Activated T-helper 17 cell treated with anti-CD3 and anti-CD28 coated beads, Interleukin-2, amount 50 U/mL, for 72 hours (primary cell): ENCODE data around the gene IRX3. TPM values are rescaled to one million over a fixed set of nuclear protein-coding genes. Genes with fewer than 3 reads are reported as not detected.

Experiments
- ATAC-seq: fragments of 150-1000 bp; cut with Tn5 transposase; replicated peaks from 2 replicates; pipeline ENCODE4 v1.10.0; 2021; ENCODE audit warnings: mild to moderate bottlenecking, moderate library complexity
- H3K27ac Mint-ChIP-seq: one replicate; pipeline ENCODE4 v1.8.0; 2022; ENCODE audit warnings: mixed read lengths
- H3K27me3 Mint-ChIP-seq: one replicate; pipeline ENCODE4 v1.8.0; 2022; ENCODE audit warnings: mixed read lengths
- H3K36me3 Mint-ChIP-seq: one replicate; pipeline ENCODE4 v1.8.0; 2022; ENCODE audit warnings: low read depth, mild to moderate bottlenecking, mixed read lengths
- H3K4me1 Mint-ChIP-seq: one replicate; pipeline ENCODE4 v1.8.0; 2022; ENCODE audit warnings: mixed read lengths
- H3K4me3 Mint-ChIP-seq: one replicate; pipeline ENCODE4 v1.8.0; 2022; ENCODE audit warnings: mild to moderate bottlenecking, mixed read lengths
- H3K9me3 Mint-ChIP-seq: one replicate; pipeline ENCODE4 v1.8.0; 2022; ENCODE audit warnings: mixed read lengths
- total RNA-seq, 2 donors: library from RNA; stranded (reverse); gene quantifications; one replicate each; pipeline ENCODE4 v1.2.3, GENCODE V29; 2022

IRX3 gene
- total RNA-seq, 2 donors from 2014 or later = not detected

GRCh38 chr16:54312502-54312991 is 26.0 kb upstream of the IRX3 start:
- Mint-ChIP-seq H3K27ac (no peak overlapping the region), H3K4me1 (no peaks in the 10 kb centered on the region), H3K27me3 (peaks cover 15% of the 10 kb centered on the region), H3K9me3 (no peaks in the 10 kb centered on the region), H3K36me3 (no peaks in the 10 kb centered on the region), H3K4me3 (no peak overlapping the region)
- ATAC-seq = no peak

- no peaks in the 10 kb centered on the region for H3K9me3 Mint-ChIP-seq
- no peaks in the 10 kb centered on the region for H3K4me1 Mint-ChIP-seq
- no peaks in the 10 kb centered on the region for H3K36me3 Mint-ChIP-seq
- H3K27me3 Mint-ChIP-seq = peaks cover 31% of the 10 kb centered on the region
- no peak overlapping the region for H3K27ac Mint-ChIP-seq
- no peak for ATAC-seq
- no peak overlapping the region for H3K4me3 Mint-ChIP-seq
Measured at GRCh38 chr16:54309341-54309740, 22.8 kb upstream of the IRX3 start.

- Mint-ChIP-seq H3K4me1 (no peaks in the 10 kb centered on the region), H3K27ac (no peak overlapping the region), H3K36me3 (no peaks in the 10 kb centered on the region), H3K9me3 (no peaks in the 10 kb centered on the region), H3K27me3 (peaks cover 25% of the 10 kb centered on the region), H3K4me3 (no peak overlapping the region)
- no peak for ATAC-seq
Measured at GRCh38 chr16:54305080-54305479, 18.5 kb upstream of the IRX3 start.

GRCh38 chr16:54303613-54304012 is 17.0 kb upstream of the IRX3 start:
- Mint-ChIP-seq H3K4me1 (no peaks in the 10 kb centered on the region), H3K4me3 (no peak overlapping the region)

GRCh38 chr16:54297154-54297553 is 10.6 kb upstream of the IRX3 start:
- Mint-ChIP-seq H3K4me3 (no peak overlapping the region), H3K27me3 (peaks cover 22% of the 10 kb centered on the region), H3K36me3 (no peaks in the 10 kb centered on the region), H3K27ac (no peak overlapping the region), H3K9me3 (peaks cover 4% of the 10 kb centered on the region), H3K4me1 (no peaks in the 10 kb centered on the region)
- no peak for ATAC-seq

More at GRCh38 chr16:54303613-54304012, 17.0 kb upstream of the IRX3 start:
- ATAC-seq = no peak
- Mint-ChIP-seq H3K9me3 (no peaks in the 10 kb centered on the region), H3K27me3 (peaks cover 25% of the 10 kb centered on the region), H3K27ac (no peak overlapping the region), H3K36me3 (no peaks in the 10 kb centered on the region)

GRCh38 chr16:54296543-54296942 is 10.0 kb upstream of the IRX3 start:
- no peaks in the 10 kb centered on the region for H3K36me3 Mint-ChIP-seq
- peaks cover 4% of the 10 kb centered on the region for H3K9me3 Mint-ChIP-seq
- no peak overlapping the region for H3K4me3 Mint-ChIP-seq
- no peaks in the 10 kb centered on the region for H3K4me1 Mint-ChIP-seq
- ATAC-seq = no peak
- no peak overlapping the region for H3K27ac Mint-ChIP-seq
- H3K27me3 Mint-ChIP-seq = peaks cover 24% of the 10 kb centered on the region

GRCh38 chr16:54291656-54292487 is 5.3 kb upstream of the IRX3 start:
- Mint-ChIP-seq H3K4me1 (no peaks in the 10 kb centered on the region), H3K36me3 (no peaks in the 10 kb centered on the region), H3K4me3 (no peak overlapping the region), H3K27me3 (peaks cover 45% of the 10 kb centered on the region), H3K27ac (no peak overlapping the region), H3K9me3 (peaks cover 4% of the 10 kb centered on the region)
- no peak for ATAC-seq

- Mint-ChIP-seq H3K4me1 (peaks cover 5% of the 10 kb centered on the region), H3K4me3 (no peak overlapping the region), H3K27me3 (peaks cover 50% of the 10 kb centered on the region), H3K9me3 (peaks cover 4% of the 10 kb centered on the region), H3K36me3 (no peaks in the 10 kb centered on the region), H3K27ac (no peak overlapping the region)
- ATAC-seq = no peak
Measured at GRCh38 chr16:54290833-54291655, 4.5 kb upstream of the IRX3 start.

- Mint-ChIP-seq H3K9me3 (no peaks in the 10 kb centered on the region), H3K27ac (no peak overlapping the region), H3K4me1 (peaks cover 7% of the 10 kb centered on the region), H3K4me3 (no peak overlapping the region), H3K36me3 (peaks cover 2% of the 10 kb centered on the region), H3K27me3 (peaks cover 53% of the 10 kb centered on the region)
- no peak for ATAC-seq
Measured at GRCh38 chr16:54289945-54290832, 3.6 kb upstream of the IRX3 start.

- Mint-ChIP-seq H3K4me3 (no peak overlapping the region), H3K9me3 (no peaks in the 10 kb centered on the region), H3K4me1 (peaks cover 9% of the 10 kb centered on the region), H3K36me3 (peaks cover 6% of the 10 kb centered on the region), H3K27me3 (peaks cover 52% of the 10 kb centered on the region), H3K27ac (no peak overlapping the region)
- no peak for ATAC-seq
Measured at GRCh38 chr16:54289242-54289944, 2.8 kb upstream of the IRX3 start.

- no peak overlapping the region for H3K27ac Mint-ChIP-seq
- no peak overlapping the region for H3K4me3 Mint-ChIP-seq
- H3K9me3 Mint-ChIP-seq = no peaks in the 10 kb centered on the region
- peaks cover 6% of the 10 kb centered on the region for H3K36me3 Mint-ChIP-seq
- ATAC-seq = no peak
- peaks cover 48% of the 10 kb centered on the region for H3K27me3 Mint-ChIP-seq
- H3K4me1 Mint-ChIP-seq = peaks cover 9% of the 10 kb centered on the region
Measured at GRCh38 chr16:54288835-54289241, 2.3 kb upstream of the IRX3 start.

GRCh38 chr16:54288030-54288834 is 1.6 kb upstream of the IRX3 start:
- no peak for ATAC-seq
- no peak overlapping the region for H3K4me3 Mint-ChIP-seq

More at GRCh38 chr16:54288030-54288834, 1.6 kb upstream of the IRX3 start:
- peaks cover 9% of the 10 kb centered on the region for H3K4me1 Mint-ChIP-seq
- H3K36me3 Mint-ChIP-seq = peaks cover 6% of the 10 kb centered on the region
- H3K27ac Mint-ChIP-seq = no peak overlapping the region
- peaks cover 47% of the 10 kb centered on the region for H3K27me3 Mint-ChIP-seq
- H3K9me3 Mint-ChIP-seq = no peaks in the 10 kb centered on the region
